Cerebellar cortex (tissue), 1 donor: ENCODE results near the gene KLK10.
"Not testable (repeated sequence)": the region's sequence is repeated elsewhere in the genome, so short reads cannot be mapped to it uniquely, and the experiment has no call there.

Experiments
- DNase-seq: peaks from one replicate; pipeline ENCODE4 v3.0.0-alpha.2; 2015; ENCODE audit warnings: low spot score

The KLK10 gene

GRCh38 chr19:51001515-51001914 lies 18.0 kb downstream of the KLK10 start, which contains the start of gene KLK8:
Gene KLK8, minus strand, starts transcription at chr19:51001604. Its CDS starts 437 bp downstream, at chr19:51001167.
- DNase-seq = no peak

GRCh38 chr19:51000981-51001380 lies 18.5 kb downstream of the KLK10 start:
- DNase-seq = no peak

- DNase-seq = no peak
Measured at GRCh38 chr19:51000426-51000825, 19.1 kb downstream of the KLK10 start.

GRCh38 chr19:50998686-50999085 lies 20.8 kb downstream of the KLK10 start:
- DNase-seq = no peak

GRCh38 chr19:50998061-50998460 lies 21.4 kb downstream of the KLK10 start:
- no peak for DNase-seq

- DNase-seq = no peak
Measured at GRCh38 chr19:50994129-50994528, 25.4 kb downstream of the KLK10 start.

- DNase-seq = no peak
Measured at GRCh38 chr19:50992666-50993035, 26.9 kb downstream of the KLK10 start.

- not testable (repeated sequence) for DNase-seq
Measured at GRCh38 chr19:50984416-50984815, 35.1 kb downstream of the KLK10 start.

GRCh38 chr19:50983625-50984292 lies 35.8 kb downstream of the KLK10 start, which contains the start of gene KLK7:
Gene KLK7, minus strand, starts transcription at chr19:50983917. Its CDS starts 1,518 bp downstream, at chr19:50982399.
- no peak for DNase-seq

GRCh38 chr19:50982186-50982585 lies 37.3 kb downstream of the KLK10 start:
- no peak for DNase-seq

- DNase-seq = no peak
Measured at GRCh38 chr19:50981587-50982146, 37.8 kb downstream of the KLK10 start.

GRCh38 chr19:50980208-50980607 lies 39.3 kb downstream of the KLK10 start:
- no peak for DNase-seq

GRCh38 chr19:50979758-50980157 lies 39.8 kb downstream of the KLK10 start:
- no peak for DNase-seq

GRCh38 chr19:50978772-50979390 lies 40.6 kb downstream of the KLK10 start:
- DNase-seq = no peak

- no peak for DNase-seq
Measured at GRCh38 chr19:50977626-50978025, 41.9 kb downstream of the KLK10 start.

GRCh38 chr19:50975766-50976165 lies 43.7 kb downstream of the KLK10 start:
- no peak for DNase-seq

- DNase-seq = no peak
Measured at GRCh38 chr19:50974702-50975556, 44.6 kb downstream of the KLK10 start.

GRCh38 chr19:50972795-50973376 lies 46.6 kb downstream of the KLK10 start:
- DNase-seq = no peak

- DNase-seq = not testable (repeated sequence)
Measured at GRCh38 chr19:50969810-50970209, 49.7 kb downstream of the KLK10 start.

- no peak for DNase-seq
Measured at GRCh38 chr19:50969413-50969760, 50.1 kb downstream of the KLK10 start, which contains the start of gene KLK6. Gene KLK6, minus strand, starts transcription at chr19:50969591. Its CDS starts 1,487 bp downstream, at chr19:50968104.

GRCh38 chr19:50968716-50969412 lies 50.6 kb downstream of the KLK10 start:
- no peak for DNase-seq
